Progenitor cell of endocrine pancreas (in vitro differentiated cells): ENCODE measurements around the gene STX18. TPM values are rescaled to one million over a fixed set of nuclear protein-coding genes. Genes with fewer than 3 reads are reported as not detected.

Experiments used
- DNase-seq: peaks from one replicate; pipeline ENCODE4 v3.0.0; 2021; ENCODE audit warnings: low spot score; ENCODE audit not compliant: unreplicated experiment
- H3K27ac Mint-ChIP-seq: 2 replicates; pipeline ENCODE4 v1.8.0; 2021; ENCODE audit warnings: mild to moderate bottlenecking, moderate library complexity, mixed read lengths
- H3K27me3 Mint-ChIP-seq: 2 replicates; pipeline ENCODE4 v1.8.0; 2021; ENCODE audit warnings: mixed read lengths
- H3K36me3 Mint-ChIP-seq: 2 replicates; pipeline ENCODE4 v1.8.0; 2022; ENCODE audit warnings: mixed read lengths; ENCODE audit not compliant: insufficient read depth
- H3K4me1 Mint-ChIP-seq: 2 replicates; pipeline ENCODE4 v1.8.0; 2021; ENCODE audit warnings: low read depth, mixed read lengths
- H3K4me3 Mint-ChIP-seq: 2 replicates; pipeline ENCODE4 v1.8.0; 2021; ENCODE audit warnings: low read depth, mild to moderate bottlenecking, moderate library complexity, mixed read lengths
- H3K9me3 Mint-ChIP-seq: 2 replicates; pipeline ENCODE4 v1.8.0; 2021; ENCODE audit warnings: low read depth, mixed read lengths
- CTCF ChIP-seq: fragments of 200-600 bp; sonication (generic); IDR thresholded peaks from one replicate; pipeline ENCODE4 v1.5.0; 2021; ENCODE audit warnings: antibody characterized with exemption, mild to moderate bottlenecking; ENCODE audit not compliant: unreplicated experiment
- total RNA-seq: library from RNA; stranded (reverse); gene quantifications from 2 replicates; pipeline ENCODE4 v1.2.1, GENCODE V29; 2021

STX18 gene
- total RNA-seq, 1 donor from 2014 or later = 41.2 TPM

- Mint-ChIP-seq H3K9me3 (no peaks in the 10 kb centered on the region), H3K4me3 (peak overlapping the region; percentile 0), H3K27me3 (no peaks in the 10 kb centered on the region), H3K36me3 (no peaks in the 10 kb centered on the region), H3K27ac (no peak overlapping the region), H3K4me1 (peaks cover 39% of the 10 kb centered on the region)
- no peak for TF ChIP-seq CTCF
- DNase-seq = no peak
These were observed 39.0 kb downstream of the STX18 start for GRCh38 chr4:4502694-4503311.

DNA sequence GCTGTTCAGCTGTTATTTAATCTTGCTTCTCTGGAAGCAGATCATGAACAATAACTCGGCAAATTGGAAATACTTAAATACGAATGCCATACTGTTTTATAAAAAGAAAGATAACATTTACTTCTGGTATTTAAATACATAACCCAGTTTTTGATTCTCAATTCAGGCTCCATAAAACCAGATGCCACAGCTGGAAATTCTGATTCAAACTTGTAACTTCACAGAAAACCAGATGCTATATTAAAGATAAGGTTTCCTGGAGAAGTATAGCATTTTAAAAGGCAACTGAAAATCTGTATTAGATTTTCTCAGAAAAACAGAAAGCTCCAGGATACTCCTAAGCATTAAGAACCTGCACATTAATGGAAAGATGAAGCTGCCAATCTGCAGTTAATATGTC, 40.2 kb downstream of the STX18 start:
- H3K4me1 Mint-ChIP-seq = peaks cover 44% of the 10 kb centered on the region
- DNase-seq = no peak
- TF ChIP-seq CTCF = no peak
- H3K27ac Mint-ChIP-seq = no peak overlapping the region
- H3K4me3 Mint-ChIP-seq = no peak overlapping the region
- no peaks in the 10 kb centered on the region for H3K9me3 Mint-ChIP-seq
- H3K27me3 Mint-ChIP-seq = no peaks in the 10 kb centered on the region
- no peaks in the 10 kb centered on the region for H3K36me3 Mint-ChIP-seq

- H3K27me3 Mint-ChIP-seq = no peaks in the 10 kb centered on the region
- no peaks in the 10 kb centered on the region for H3K36me3 Mint-ChIP-seq
These were observed 42.3 kb downstream of the STX18 start for GRCh38 chr4:4499438-4500123.

GRCh38 chr4:4496592-4497372, 45.1 kb downstream of the STX18 start:
- peaks cover 35% of the 10 kb centered on the region for H3K4me1 Mint-ChIP-seq
- H3K27me3 Mint-ChIP-seq = no peaks in the 10 kb centered on the region
- no peak for TF ChIP-seq CTCF
- peak overlapping the region; percentile 35 for H3K27ac Mint-ChIP-seq
- H3K36me3 Mint-ChIP-seq = no peaks in the 10 kb centered on the region
- no peak for DNase-seq
- no peaks in the 10 kb centered on the region for H3K9me3 Mint-ChIP-seq
- H3K4me3 Mint-ChIP-seq = no peak overlapping the region

More at GRCh38 chr4:4499438-4500123, 42.3 kb downstream of the STX18 start:
- peak overlapping the region; percentile 4 for H3K4me3 Mint-ChIP-seq
- DNase-seq = no peak
- peaks cover 45% of the 10 kb centered on the region for H3K4me1 Mint-ChIP-seq
- H3K27ac Mint-ChIP-seq = peak overlapping the region; percentile 36
- TF ChIP-seq CTCF = no peak
- H3K9me3 Mint-ChIP-seq = no peaks in the 10 kb centered on the region

- H3K27ac Mint-ChIP-seq = no peak overlapping the region
- no peaks in the 10 kb centered on the region for H3K36me3 Mint-ChIP-seq
- peaks cover 35% of the 10 kb centered on the region for H3K4me1 Mint-ChIP-seq
- no peak for DNase-seq
- no peaks in the 10 kb centered on the region for H3K27me3 Mint-ChIP-seq
- no peak overlapping the region for H3K4me3 Mint-ChIP-seq
- no peak for TF ChIP-seq CTCF
- H3K9me3 Mint-ChIP-seq = no peaks in the 10 kb centered on the region
These were observed 47.0 kb downstream of the STX18 start for GRCh38 chr4:4494882-4495281.
